Measurements from ENCODE around the gene PPP1R8. TPM values are rescaled to one million over a fixed set of nuclear protein-coding genes. Genes with fewer than 3 reads are reported as not detected.
A peak's percentile ranks its signal among the peaks of the same experiment; 100 is the strongest.

PPP1R8 gene
- total RNA-seq, 1 donor from 2014 or later: 7.1 TPM

GRCh38 chr1:27887215-27888021 is 56.8 kb downstream of the PPP1R8 start:
- intact Hi-C loops (cut with DNase I): no loop called here
- peaks cover 17 to 26% of the 10 kb centered on the region in 2 donors for H3K36me3 ChIP-seq
- H3K9me3 ChIP-seq: no peaks in the 10 kb centered on the region
- no peak for DNase-seq (ENCODE audit: low spot score in 2 of 2)
- peak overlapping the region in 1 of 2 donors; percentile 18 for H3K27ac ChIP-seq
- no peaks in the 10 kb centered on the region for H3K27me3 ChIP-seq
- TF ChIP-seq CTCF (IDR thresholded peaks at IDR 0.05): no peak
- no peaks in the 10 kb centered on the region for H3K4me1 ChIP-seq
- H3K4me3 ChIP-seq: no peak overlapping the region

- no peaks in the 10 kb centered on the region for H3K4me1 ChIP-seq
- no peak for DNase-seq (ENCODE audit: low spot score in 2 of 2)
- TF ChIP-seq CTCF (IDR thresholded peaks at IDR 0.05): no peak
- H3K9me3 ChIP-seq: no peaks in the 10 kb centered on the region
- H3K36me3 ChIP-seq: peaks cover 38 to 44% of the 10 kb centered on the region in 2 donors
- no peaks in the 10 kb centered on the region for H3K27me3 ChIP-seq
- intact Hi-C loops (cut with DNase I): no loop called here
- no peak overlapping the region for H3K27ac ChIP-seq
- no peak overlapping the region for H3K4me3 ChIP-seq
These were observed 58.9 kb downstream of the PPP1R8 start for GRCh38 chr1:27889506-27889905.

- peaks cover 56 to 63% of the 10 kb centered on the region in 2 donors for H3K36me3 ChIP-seq
- intact Hi-C loops (cut with DNase I): no loop called here
These were observed 60.8 kb downstream of the PPP1R8 start for GRCh38 chr1:27891196-27891889.

GRCh38 chr1:27894521-27894920 is 63.9 kb downstream of the PPP1R8 start:
- Histone ChIP-seq H3K27me3 (no peaks in the 10 kb centered on the region), H3K4me1 (no peaks in the 10 kb centered on the region), H3K27ac (no peak overlapping the region), H3K4me3 (no peak overlapping the region), H3K9me3 (no peaks in the 10 kb centered on the region), H3K36me3 (peaks cover 70 to 73% of the 10 kb centered on the region in 2 donors)
- intact Hi-C loops (cut with DNase I): no loop called here
- no peak for TF ChIP-seq CTCF (IDR thresholded peaks at IDR 0.05)
- DNase-seq (ENCODE audit: low spot score in 2 of 2): no peak

More at GRCh38 chr1:27891196-27891889, 60.8 kb downstream of the PPP1R8 start:
- DNase-seq (ENCODE audit: low spot score in 2 of 2): no peak
- H3K9me3 ChIP-seq: no peaks in the 10 kb centered on the region
- H3K27ac ChIP-seq: peak overlapping the region; percentile 29 to 32
- TF ChIP-seq CTCF (IDR thresholded peaks at IDR 0.05): no peak
- H3K4me3 ChIP-seq: no peak overlapping the region
- H3K27me3 ChIP-seq: no peaks in the 10 kb centered on the region
- H3K4me1 ChIP-seq: no peaks in the 10 kb centered on the region

Other genes starting within 250 kb of the PPP1R8 start
- 205 TPM for gene AHDC1, start 226.6 kb upstream of the PPP1R8 start, total RNA-seq
- 10.4 TPM for gene FGR, start 195.6 kb upstream of the PPP1R8 start, total RNA-seq
- gene IFI6, start 158.6 kb upstream of the PPP1R8 start, total RNA-seq: 238 TPM
- 3.4 TPM for gene FAM76A, start 104.8 kb upstream of the PPP1R8 start, total RNA-seq
- gene STX12, start 57.6 kb upstream of the PPP1R8 start, total RNA-seq: 91.9 TPM
- 206 TPM for gene THEMIS2, start 41.8 kb downstream of the PPP1R8 start, total RNA-seq
- 36.8 TPM for gene RPA2, start 83.8 kb downstream of the PPP1R8 start, total RNA-seq
- gene SMPDL3B, start 104.2 kb downstream of the PPP1R8 start, total RNA-seq: not detected
- 15.6 TPM for gene XKR8, start 129.2 kb downstream of the PPP1R8 start, total RNA-seq

All from ascending aorta (tissue), 2 donors.